GM18499 (cell line): ENCODE results near the gene VSTM2B.

Experiments used
- ATAC-seq: cut with Tn5 transposase; IDR thresholded peaks from one replicate; pipeline ENCODE4 v1.9.1; 2021; ENCODE audit warnings: moderate number of reproducible peaks; ENCODE audit not compliant: insufficient read depth, unreplicated experiment

The VSTM2B gene

DNA sequence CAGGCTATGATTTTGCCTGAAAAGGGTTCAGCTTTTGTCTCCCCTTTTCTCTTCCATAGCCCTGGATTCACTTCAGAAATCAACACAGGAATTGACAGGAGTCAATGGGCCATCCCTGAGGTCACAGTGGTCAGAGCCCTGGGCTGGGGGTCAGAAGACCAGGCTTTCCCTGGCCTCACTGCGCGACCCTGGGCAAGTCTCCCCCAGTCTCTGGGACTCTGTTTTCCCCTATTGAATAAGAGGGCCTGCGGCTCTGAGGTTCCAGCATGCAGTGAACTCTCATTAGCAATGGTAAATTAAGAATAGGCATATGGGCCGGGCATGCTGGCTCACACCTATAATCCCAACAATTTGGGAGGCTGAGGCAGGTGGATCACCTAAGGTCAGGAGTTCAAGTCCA is 30.7 kb upstream of the VSTM2B start:
- no peak for ATAC-seq

DNA sequence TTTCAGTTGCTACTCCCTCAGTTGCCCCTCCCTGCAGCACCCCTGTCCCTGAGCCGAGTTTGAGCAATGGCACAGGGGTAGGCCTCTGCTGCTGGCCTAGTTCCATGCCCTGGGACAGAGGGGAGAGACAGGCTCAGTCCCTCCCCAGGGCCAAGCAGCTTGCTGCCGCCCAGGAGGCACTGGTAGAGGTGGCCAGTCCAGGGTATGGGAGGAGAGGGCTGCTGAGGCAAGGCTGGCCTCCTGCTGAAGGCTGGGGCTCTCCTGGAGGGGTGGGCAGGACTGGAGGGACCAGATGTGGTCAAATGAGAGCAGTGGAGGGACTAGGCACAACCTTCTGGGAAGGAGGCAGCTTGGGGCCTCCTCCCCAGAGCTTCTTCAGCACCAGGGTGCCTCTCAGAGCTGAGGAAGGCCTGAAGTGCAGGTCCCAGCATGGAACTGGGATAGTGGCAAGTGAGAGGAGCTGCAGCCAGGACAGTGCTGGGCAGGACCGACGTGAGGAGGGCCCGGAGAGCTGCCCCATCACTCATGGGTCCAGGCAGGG is 29.8 kb upstream of the VSTM2B start:
- ATAC-seq: no peak

DNA sequence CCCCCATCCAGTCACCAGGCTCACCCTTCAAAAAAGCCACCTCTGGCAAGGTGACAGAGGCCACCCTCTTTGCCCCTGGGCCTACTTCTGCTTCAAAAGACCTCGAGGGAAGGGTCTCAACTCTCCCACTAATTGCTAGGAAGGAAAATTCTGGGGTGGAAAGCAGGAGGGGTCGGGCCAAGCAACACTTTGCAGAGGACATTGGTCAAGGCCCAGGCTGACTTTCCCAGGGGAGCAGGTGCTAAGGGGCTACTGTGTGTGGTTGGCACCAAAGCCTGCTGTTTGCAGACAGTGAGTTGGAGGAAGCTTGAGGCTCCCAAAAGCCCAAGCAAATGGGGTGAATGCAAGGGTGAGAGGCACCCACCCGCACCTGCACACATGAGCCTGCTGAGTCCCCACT is 28.6 kb upstream of the VSTM2B start:
- no peak for ATAC-seq

DNA sequence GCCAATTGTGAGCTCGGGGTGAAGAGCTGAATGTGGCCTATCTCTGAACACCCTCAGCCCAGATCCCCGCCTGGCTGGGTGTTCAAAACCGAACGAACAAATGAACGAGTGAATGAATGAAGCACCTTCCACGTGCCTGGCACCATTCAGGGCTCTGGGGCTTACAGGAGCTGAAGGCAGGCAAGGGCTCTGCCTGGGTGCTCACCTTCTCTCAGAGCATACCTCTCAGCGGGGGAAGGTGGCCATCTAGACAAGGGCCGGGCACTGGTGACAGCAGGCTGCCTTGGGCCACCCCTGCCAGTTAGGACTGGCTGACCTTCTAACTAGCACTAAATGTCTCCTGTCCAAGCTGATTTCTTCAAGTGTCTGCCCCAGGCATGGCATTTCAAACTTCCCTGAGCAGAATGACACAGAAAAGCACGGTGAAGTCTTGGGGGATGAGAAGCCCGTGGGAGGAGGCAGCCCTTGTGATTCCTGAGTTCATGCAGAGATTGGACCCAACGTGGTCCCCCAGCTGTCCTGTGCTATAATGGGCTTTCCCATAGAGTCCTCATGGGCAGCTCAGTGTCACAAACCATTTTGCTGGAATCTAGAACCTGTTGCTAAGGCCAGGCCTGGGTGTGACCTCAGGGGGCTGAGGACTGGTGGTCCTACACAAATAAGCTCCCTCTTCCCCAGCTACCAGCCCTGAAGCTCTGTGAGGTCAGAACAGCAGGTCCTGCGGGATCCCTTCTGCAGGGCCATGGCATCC is 27.9 kb upstream of the VSTM2B start:
- no peak for ATAC-seq

DNA sequence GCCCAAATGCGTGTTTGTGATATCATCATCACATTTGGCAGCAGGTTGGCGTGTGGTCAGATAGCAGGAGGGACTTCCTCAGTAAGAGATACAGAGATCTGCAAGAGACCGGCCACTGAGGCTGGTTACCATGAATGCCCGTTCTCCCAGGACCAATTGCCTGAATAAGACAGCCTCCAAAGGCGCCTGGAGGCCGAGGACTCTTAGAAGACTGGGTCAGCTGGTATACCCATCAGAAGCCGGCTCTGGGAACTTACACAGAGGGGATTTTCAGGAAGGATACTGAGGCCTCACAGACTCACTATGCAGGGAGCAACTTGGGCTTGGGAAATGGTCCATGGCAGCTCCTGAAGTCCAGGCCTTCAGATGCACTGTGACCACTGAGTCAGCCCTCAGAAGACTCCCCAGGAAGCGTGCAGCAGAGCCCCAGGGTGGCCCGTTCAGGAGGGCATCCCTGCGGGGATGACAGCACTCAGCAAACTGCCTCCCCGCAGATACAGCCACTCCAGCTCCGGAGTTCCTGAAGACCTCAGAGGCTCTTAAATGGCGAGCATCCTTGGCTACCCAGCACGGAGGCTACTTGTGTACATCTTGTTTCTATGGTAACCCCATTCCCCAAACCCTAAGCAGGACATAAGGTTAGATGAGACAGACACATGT is 26.4 kb upstream of the VSTM2B start:
- ATAC-seq: no peak

DNA sequence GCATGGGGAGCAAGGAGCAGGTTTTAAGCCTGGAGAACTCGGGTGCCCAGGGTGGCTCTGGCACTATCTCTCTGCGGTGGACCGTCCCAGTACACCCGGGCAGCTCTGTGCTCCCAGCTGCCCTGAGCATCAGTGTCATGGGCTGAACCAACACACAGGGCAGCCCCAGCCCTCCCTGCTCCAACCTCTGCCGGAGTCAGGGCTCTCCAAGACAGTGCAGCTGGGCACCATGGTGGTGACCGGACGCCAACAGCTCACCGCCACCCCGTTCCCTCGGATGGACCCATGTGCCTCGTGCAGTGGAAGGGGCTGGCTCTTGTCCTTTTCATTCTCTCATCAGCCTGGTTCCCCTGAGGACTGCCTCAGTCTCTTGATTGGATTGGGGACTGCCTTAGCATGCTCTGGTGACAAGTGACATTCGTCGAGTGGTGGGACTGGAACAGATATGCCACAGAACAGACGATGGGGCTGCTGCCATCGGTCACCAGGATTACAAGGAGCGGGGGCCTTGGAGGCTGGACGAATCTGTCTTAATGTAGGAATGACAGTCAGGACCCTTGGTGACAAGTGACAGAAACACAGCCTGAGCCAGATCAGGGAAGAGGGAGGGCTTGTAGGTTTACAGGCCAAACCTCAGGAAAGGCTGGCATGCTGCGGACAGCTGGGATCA is 25.7 kb upstream of the VSTM2B start:
- ATAC-seq: no peak

DNA sequence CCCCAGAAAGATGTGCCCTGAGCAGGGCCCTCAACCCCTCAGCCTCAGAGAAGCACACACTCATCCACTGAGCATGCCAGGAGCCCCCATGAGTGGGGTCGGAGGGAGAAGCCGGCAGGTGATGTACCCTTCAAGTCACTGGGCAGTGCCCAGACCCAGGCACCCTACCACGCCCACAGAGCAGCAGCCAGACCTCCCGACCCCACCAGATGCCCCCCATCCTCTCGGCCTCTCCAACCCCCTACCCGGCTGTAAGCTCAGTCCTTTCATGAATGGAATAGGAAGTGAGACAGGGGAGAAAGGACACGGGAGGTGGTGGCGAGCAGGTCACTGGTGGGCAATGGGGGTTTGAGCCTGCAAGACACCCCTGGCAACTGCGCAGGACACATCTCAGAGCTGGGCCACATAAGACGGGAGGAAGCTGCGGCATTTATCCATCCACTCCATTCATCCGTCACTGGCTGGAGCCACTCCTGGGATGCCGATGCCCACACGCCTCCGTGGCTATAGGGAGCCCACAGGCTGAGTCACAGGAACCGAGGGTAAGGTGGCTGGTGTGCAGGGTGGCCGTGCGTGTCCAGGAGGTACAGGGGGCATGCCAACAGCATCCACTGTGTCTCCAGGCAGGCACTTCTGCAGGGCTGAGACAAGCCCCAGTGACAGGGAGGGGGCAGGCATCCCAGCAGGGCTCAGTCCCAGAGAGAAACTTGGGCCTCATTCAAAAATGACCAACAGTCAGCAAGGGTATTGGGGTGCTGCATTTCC is 23.8 kb upstream of the VSTM2B start:
- ATAC-seq: no peak

DNA sequence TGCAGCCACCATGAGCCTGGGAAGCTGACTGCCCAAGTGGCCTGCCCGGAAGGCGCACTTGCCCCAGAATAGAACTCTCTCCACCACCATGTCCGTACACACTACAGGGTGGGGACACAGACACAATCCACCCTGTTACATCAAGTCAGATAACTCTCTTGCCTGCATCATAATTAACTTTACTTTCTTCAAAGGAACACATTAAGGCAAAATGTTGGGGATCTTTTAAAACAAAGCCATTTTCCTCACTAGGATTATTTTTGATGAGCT is 23.3 kb upstream of the VSTM2B start:
- no peak for ATAC-seq

DNA sequence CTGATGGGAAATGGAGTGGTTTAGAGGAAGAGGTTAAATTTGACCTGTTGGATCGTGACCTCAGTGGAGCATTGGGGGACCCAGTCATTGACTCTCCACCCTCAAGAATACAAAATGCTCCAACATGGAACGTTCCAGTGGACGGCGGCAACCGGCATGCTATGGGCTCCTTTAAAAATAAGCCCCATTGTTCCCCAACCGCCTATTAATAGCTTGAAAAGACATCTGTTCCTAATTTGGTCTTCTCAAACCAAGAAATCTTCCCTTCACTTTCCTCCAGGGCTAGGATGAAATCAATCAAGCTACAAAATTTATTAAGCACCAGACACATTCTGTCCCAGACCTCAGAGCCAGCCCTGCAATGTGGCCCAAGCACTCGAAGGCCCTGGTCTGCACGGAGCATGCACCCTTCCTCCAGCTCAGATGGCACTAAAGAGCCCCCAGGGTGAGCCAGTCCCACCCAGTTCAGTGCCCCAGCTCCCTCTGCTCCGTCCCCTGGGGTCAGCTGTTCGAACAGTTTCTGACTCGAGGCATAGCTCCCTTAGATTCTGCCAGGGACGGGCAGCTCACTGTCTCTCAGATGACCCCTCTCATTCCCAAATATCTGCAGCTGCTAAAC is 22.5 kb upstream of the VSTM2B start:
- ATAC-seq: no peak

DNA sequence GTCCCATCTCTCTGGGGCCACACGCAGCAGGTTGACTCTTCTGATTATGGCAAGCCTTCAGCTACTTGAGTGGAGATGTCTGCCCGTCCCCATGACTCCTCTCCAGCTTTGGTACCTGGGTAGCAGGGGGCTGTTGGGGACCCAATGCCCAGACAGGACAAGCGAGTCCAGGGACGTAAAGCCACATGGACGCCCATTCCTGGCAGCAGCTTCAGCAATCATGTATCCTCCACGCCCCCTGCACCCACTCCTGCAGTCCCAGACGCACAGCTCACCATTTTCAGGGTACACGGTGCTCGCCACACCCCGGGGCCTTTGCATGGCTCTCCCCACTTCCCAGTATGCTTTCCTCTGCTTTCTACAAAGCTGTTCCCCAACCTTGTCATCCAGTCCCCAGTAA is 22.0 kb upstream of the VSTM2B start:
- ATAC-seq: no peak

DNA sequence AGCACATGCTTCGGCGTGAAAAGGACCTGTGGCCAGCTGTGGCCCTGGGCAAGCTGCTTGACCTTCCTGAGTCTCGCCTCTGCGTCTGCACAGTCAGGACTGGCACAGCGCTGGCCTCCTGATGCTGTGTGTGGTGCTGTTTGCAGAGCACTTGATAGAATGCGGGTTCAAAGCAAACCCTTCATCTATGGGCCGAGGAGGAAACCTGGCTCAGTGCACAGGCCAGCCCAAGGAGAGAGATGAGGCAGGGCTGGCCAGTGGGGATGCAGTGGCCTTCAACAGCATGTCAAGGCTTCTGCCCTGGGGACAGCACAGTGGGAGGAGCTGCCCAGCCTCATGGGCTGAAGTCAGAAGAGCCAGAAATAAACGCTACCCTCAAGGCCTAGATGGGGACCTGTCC is 21.3 kb upstream of the VSTM2B start:
- ATAC-seq: no peak

DNA sequence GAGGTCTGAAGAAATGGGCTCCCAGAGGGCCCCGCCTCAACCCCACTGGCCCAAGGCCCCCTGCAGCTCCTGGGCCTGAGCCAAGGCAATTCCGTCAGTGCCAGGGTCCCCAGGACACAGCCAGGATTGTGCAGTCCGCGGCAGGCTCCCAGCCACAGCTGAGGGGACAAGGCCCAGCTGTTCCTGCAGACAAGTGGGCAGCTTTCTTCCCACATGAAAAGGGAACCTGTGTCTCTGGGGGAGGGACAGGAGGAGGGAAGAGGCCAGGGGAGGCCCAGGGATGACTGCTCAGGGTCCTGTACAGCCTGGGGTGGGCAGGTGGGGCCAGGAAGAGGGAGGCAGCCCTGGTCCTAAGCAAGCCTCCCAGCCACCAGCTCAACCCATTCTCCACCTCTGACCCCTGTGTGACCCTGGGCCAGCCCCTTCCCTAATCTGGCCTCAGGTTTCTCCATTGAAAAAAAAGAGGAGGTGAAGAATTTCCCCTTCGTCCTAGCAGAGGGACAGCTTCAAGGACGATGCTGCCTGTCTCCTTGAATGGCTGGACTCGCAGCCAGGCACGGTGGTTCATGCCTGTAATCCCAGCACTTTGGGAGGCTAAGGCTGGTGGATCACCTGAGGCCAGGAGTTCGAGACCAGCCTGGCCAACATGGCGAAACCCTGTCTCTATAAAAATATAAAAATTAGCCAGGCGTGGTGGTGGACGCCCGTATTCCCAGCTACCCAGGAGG is 20.5 kb upstream of the VSTM2B start:
- ATAC-seq: no peak

DNA sequence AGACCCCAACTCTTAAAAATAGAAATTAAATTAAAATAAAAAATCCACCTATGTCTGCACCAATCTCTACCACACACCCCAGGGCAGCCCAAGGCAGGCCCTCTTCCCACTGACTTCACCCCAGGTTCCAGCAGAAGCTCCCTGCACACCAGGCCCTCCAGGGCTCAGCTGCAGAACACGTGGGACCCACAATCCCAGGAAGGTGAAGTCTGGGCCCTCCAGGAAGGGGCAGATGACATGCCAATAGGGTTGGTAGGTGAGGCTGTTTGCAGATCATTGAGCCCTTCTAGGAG is 19.2 kb upstream of the VSTM2B start:
- no peak for ATAC-seq

DNA sequence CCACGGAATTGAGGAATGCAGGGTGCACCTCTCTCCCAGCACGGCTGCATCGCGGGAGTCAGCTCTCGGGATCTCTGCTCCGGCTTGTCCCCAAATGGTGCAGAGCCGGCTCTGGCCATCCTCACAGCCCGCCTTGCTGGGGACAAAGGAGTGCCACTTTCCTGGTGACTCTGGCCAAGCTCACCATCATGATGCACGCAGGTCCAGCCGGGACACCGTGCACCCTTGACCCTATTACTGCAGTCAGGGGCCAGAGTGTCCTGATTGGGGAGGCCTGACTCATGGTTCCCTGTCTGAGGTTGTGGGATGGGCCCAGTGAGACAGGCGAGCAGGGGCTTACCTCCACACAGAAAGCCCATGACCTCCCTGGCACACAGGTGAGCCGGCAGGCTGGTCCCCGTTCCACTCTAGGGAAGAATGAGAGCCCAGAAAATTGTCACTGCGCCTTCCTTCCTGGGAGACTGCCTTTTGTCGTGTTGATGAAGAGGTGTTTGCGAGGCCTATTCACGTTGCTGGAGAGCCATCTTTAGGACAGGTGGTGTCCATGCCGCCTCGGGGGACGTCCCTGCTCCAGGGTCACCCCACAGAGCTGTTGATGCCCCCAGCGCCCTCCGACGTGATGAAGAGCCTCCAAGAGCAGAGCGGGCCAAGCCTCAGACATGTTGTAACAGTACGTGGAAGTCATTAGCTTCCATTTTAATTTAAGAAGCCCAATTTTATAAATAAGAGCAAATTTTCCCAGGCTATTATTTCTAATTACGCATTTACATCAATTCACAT is 18.5 kb upstream of the VSTM2B start:
- ATAC-seq: no peak

DNA sequence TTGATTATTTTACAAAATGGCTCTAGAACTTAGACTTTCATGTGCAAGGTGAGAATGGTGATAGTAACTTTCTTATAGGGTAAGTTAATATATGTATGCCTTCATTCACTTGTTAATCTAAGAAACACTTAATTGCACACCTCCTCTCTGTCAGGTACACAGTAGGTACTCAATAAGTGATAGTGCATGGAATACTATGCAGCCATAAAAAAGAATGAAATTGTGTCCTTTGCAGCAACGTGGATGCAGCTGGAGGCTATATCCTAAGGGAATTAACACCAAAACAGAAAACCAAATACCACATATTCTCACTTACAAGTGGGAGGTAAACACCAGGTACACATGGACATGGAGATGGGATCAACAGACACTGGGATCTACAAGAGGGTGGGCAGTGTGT is 17.6 kb upstream of the VSTM2B start:
- no peak for ATAC-seq

DNA sequence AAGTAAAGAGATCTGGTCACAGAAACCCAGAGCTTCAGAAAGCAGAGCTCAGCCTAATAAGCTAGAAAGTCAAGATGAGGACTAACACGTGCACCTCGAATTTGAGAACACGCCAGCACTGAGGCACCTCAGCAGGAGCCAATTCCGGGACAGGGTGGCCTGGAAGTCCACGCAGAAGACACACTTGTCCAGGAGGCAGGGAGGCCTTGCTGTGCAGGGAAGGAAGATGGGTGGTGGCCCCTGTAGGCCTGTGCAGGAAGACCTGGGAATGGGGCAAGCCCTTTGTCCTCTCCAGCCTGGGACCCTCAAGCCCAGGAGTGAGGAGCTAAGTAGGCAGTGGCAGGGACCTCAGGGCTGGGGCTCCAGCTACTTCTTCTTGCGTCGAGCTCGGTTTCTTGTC is 16.3 kb upstream of the VSTM2B start:
- no peak for ATAC-seq

DNA sequence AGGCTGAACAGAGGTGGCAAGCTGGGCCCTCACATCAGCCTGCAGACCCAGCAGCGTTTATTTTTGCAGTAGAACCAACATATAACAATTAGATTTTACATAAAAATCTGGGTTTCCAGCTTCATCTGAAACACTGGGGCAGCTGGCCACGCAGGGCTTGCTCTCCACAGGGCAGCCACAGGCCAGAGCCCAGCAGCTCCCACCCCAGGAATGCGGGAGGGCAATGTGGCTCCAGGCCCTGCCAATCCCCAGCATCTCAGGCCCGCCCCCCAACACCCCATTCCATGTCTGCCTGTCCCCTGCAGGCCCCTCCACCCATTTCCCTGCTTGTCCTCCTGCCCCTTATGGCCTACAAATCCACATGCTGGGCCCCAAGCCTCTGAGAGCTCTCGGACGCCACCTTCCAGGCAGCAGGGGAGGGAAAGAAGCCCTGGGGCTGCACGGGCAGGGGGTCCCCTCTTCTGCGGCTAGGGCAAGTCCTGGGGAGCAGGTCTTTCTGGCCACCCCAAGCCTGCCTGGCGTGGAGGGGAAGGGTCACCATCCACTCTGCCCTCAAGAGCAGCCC is 15.0 kb upstream of the VSTM2B start:
- ATAC-seq: no peak

DNA sequence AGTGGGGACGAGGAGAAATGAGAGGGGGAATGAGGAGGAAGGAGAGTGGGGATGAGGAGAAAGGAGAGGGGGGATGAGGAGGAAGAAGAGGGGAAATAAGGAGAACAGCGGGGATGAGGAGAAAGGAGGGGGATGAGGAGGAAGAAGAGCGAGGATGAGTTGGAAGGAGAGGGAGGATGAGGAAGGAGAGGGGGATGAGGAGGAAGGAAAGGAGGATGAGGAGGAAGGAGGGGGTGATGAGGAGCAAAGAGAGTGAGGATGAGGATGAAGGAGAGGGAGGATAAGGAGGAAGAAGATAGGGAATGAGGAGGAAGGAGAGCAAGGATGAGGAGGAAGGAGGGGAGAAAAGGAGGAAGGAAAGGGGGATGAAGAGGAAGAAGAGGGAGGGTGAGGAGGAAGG is 14.0 kb upstream of the VSTM2B start:
- ATAC-seq: no peak

DNA sequence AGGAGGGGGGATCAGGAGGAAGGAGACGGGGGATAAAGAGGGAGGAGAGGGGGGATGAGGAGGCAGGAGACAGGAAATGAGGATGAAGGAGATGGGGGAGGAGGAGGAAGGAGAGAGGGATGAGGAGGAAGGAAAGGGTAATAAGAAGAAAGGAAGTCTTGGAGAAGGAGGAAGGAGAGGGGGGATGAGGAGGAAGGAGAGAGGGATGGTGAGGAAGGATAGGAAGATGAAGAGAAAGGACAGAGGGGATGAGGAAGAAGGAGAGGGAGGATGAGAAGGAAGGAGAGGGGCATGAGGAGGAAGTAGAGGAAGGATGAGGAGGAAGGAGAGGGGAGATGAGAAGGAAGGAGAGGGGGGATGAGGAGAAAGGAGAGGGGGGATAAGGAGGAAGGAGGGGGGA is 13.0 kb upstream of the VSTM2B start:
- no peak for ATAC-seq
